Chondrocyte (in vitro differentiated cells): ENCODE measurements around the gene PRTG. TPM values are rescaled to one million over a fixed set of nuclear protein-coding genes. Genes with fewer than 3 reads are reported as not detected.

ENCODE experiments used
- DNase-seq: peaks from one replicate; pipeline ENCODE4 v3.0.0; 2021; ENCODE audit warnings: mixed read lengths, low spot score
- H3K27ac Mint-ChIP-seq: one replicate; pipeline ENCODE4 v1.8.0; 2021; ENCODE audit warnings: mild to moderate bottlenecking, moderate library complexity, mixed read lengths; ENCODE audit not compliant: unreplicated experiment
- H3K27me3 Mint-ChIP-seq: 2 replicates; pipeline ENCODE4 v1.8.0; 2021; ENCODE audit warnings: low read depth, mixed read lengths
- H3K36me3 Mint-ChIP-seq: 2 replicates; pipeline ENCODE4 v1.8.0; 2021; ENCODE audit warnings: low read depth, mixed read lengths
- H3K4me1 Mint-ChIP-seq: 2 replicates; pipeline ENCODE4 v1.8.0; 2021; ENCODE audit warnings: low read depth, mild to moderate bottlenecking, mixed read lengths
- H3K4me3 Mint-ChIP-seq: one replicate; pipeline ENCODE4 v1.8.0; 2021; ENCODE audit warnings: mild to moderate bottlenecking, moderate library complexity, mixed read lengths; ENCODE audit not compliant: unreplicated experiment
- H3K9me3 Mint-ChIP-seq: 2 replicates; pipeline ENCODE4 v1.8.0; 2021; ENCODE audit warnings: low read depth, mixed read lengths
- total RNA-seq: library from RNA; stranded (reverse); gene quantifications from 3 replicates; pipeline ENCODE4 v1.2.1, GENCODE V29; 2021
- TF ChIP-seq, protein P1 (sequence below): fragments of 200-600 bp; sonication (generic); IDR thresholded peaks from 2 replicates; pipeline ENCODE4 v1.5.0; 2021; ENCODE audit warnings: antibody characterized with exemption, mild to moderate bottlenecking, moderate library complexity

Gene PRTG
- total RNA-seq, 1 donor from 2014 or later = 3.1 TPM

DNA sequence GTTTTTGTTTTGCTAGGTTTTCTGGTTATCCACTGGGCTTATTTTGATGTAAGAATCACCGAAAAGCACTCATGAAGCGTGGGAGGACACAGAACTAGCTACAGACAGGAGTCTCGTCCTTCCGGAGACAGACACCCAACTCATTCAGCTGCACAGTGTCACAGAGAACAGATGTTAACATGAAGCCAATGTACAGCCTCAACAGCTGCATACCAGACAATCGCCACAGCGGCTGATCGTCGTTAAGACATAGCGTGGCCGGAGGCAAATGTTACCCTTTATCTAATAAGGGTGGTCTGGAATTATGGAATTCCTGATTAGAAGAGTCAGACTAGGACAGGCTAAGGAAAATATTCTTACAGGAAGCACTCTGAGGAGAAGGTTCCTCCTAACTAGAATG is 153.7 kb downstream of the PRTG start:
- Mint-ChIP-seq H3K27ac (peak overlapping the region; percentile 60), H3K36me3 (no peaks in the 10 kb centered on the region), H3K4me3 (peak overlapping the region; percentile 70), H3K9me3 (no peaks in the 10 kb centered on the region), H3K4me1 (peaks cover 8% of the 10 kb centered on the region), H3K27me3 (no peaks in the 10 kb centered on the region)
- no peak for DNase-seq
- TF ChIP-seq, protein P1, sequence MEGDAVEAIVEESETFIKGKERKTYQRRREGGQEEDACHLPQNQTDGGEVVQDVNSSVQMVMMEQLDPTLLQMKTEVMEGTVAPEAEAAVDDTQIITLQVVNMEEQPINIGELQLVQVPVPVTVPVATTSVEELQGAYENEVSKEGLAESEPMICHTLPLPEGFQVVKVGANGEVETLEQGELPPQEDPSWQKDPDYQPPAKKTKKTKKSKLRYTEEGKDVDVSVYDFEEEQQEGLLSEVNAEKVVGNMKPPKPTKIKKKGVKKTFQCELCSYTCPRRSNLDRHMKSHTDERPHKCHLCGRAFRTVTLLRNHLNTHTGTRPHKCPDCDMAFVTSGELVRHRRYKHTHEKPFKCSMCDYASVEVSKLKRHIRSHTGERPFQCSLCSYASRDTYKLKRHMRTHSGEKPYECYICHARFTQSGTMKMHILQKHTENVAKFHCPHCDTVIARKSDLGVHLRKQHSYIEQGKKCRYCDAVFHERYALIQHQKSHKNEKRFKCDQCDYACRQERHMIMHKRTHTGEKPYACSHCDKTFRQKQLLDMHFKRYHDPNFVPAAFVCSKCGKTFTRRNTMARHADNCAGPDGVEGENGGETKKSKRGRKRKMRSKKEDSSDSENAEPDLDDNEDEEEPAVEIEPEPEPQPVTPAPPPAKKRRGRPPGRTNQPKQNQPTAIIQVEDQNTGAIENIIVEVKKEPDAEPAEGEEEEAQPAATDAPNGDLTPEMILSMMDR = no peak

DNA sequence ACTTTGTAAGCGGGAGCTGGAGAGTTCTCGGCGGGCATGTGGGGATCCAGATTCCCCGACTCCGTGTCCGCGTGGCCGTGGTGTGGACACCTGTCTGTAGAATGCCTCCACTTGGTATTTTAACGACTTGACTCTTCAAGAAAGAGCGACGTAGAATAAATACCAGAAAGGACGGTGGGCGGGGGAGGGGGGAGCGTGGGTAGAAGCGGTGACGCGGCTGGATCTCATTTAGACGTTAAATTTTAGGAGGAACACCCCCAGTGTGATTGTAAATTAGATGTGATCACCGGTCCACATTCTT is 154.2 kb downstream of the PRTG start:
- Mint-ChIP-seq H3K27me3 (no peaks in the 10 kb centered on the region), H3K4me1 (peaks cover 8% of the 10 kb centered on the region), H3K27ac (peak overlapping the region; percentile 60), H3K36me3 (no peaks in the 10 kb centered on the region), H3K9me3 (no peaks in the 10 kb centered on the region), H3K4me3 (peak overlapping the region; percentile 70)
- TF ChIP-seq, protein P1 = no peak
- no peak for DNase-seq

DNA sequence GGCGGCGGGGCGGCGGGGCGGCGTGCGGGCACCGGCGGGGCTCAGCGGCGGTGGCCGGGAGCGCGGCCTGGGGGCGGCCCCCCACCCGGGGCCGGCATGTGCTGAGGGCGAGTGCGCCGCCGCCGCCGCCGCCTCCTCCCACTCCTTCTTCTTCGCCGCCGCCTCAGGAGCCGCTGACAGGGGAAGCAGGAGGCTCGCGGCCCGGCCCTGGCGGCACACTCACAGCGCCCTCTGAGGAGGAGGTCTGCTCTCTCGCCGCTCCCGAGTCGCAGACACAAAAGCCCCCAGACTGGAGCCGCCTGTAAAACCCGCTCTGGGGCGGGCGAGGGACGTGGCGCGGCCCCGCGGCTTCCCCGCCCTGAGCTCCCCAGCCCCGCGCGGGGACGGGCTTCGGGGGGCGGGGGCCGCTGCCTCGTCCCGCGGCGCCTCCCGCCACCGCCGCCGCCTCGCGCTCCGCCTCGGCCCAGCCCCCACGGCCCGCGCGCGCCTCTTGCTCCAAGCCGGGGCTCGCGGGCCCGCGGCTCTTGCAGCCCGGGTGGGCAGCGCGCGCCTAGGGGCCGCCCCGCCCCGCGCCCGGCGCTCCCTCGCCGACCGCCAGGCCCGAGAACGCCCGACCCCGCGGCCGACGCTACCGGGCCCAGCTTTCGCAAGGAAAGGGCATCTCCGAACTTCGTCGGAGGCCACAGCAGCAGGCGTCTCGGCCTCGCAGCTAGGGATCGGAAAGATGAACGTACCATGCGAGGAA is 154.7 kb downstream of the PRTG start, which contains the start of gene PYGO1:
Gene PYGO1 (minus strand): TSS at position 276 of the 745 bp plus-strand sequence. CDS start 462 bp downstream, outside the sequence.
- Mint-ChIP-seq H3K9me3 (no peaks in the 10 kb centered on the region), H3K4me1 (peaks cover 8% of the 10 kb centered on the region), H3K36me3 (no peaks in the 10 kb centered on the region), H3K4me3 (peak within 1 kb of the TSS; percentile 70), H3K27me3 (no peaks in the 10 kb centered on the region), H3K27ac (peak within 1 kb of the TSS; percentile 86)
- DNase-seq = peak; percentile 93
- TF ChIP-seq, protein P1 = peak; percentile 30

DNA sequence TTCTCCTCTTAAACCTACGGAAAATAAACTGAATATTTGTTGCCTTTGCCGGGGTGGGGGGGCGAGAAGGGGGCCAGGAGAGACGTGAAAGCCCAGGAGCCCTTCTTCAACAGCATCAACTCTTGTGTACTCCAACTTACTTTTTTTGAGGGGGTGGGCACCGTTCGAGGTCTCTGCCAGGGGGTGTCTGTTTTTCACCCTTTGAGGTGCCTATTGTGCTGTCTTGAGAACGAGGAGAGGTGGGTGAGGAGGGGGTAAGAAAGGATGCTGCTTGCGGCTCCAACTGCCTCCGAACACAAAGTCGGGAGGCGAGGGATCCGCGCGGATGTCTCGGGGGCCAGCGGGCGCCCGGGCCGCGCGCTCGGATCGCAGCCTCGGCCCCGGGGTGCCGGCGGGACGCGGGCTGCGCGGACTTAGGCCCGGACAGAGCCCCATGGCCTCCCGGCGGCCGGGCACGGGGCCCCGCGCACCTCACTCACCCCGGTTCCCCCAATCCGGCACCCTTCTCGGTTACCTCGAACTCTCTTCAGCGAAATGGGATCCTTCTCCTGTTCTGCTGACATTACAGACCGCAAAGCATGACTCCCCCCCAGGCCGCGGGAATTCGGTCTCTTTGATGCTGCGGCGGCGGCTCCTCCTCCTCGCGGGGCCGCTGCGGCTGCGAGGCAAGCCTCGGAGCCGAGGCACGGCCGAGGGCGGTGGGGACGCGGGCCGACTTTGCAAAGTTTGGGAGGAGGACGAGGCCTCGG is 155.5 kb downstream of the PRTG start:
- TF ChIP-seq, protein P1 = no peak
- H3K27ac Mint-ChIP-seq = peak overlapping the region; percentile 86
- H3K4me3 Mint-ChIP-seq = no peak overlapping the region
- H3K4me1 Mint-ChIP-seq = peaks cover 11% of the 10 kb centered on the region
- no peaks in the 10 kb centered on the region for H3K27me3 Mint-ChIP-seq
- no peaks in the 10 kb centered on the region for H3K9me3 Mint-ChIP-seq
- no peak for DNase-seq
- H3K36me3 Mint-ChIP-seq = no peaks in the 10 kb centered on the region

DNA sequence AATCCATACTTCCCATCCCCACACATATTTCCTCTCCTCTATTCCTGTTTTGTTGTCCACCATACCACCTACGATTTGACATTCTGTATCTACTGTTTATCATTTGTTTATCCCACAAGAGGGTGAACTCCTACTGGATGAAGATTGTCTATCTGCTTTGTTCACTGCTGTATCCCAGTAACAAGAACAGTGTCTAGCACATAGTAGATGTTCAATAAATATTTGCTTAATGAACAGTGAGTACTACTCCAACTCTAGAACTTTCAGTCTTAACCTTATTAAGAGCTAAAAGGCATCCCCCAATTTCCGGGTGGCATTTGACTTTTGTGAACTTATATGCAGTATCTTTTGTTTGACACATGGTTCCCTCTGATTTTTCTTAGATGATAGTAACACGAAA is 156.1 kb downstream of the PRTG start:
- peaks cover 13% of the 10 kb centered on the region for H3K4me1 Mint-ChIP-seq
- H3K9me3 Mint-ChIP-seq = no peaks in the 10 kb centered on the region
- DNase-seq = no peak
- no peak overlapping the region for H3K27ac Mint-ChIP-seq
- H3K36me3 Mint-ChIP-seq = no peaks in the 10 kb centered on the region
- no peaks in the 10 kb centered on the region for H3K27me3 Mint-ChIP-seq
- TF ChIP-seq, protein P1 = no peak
- H3K4me3 Mint-ChIP-seq = no peak overlapping the region
